ENCODE data around the gene SLC7A1.
"Not testable (repeated sequence)": the region's sequence is repeated elsewhere in the genome, so short reads cannot be mapped to it uniquely, and the experiment has no call there.

SLC7A1 gene

DNA sequence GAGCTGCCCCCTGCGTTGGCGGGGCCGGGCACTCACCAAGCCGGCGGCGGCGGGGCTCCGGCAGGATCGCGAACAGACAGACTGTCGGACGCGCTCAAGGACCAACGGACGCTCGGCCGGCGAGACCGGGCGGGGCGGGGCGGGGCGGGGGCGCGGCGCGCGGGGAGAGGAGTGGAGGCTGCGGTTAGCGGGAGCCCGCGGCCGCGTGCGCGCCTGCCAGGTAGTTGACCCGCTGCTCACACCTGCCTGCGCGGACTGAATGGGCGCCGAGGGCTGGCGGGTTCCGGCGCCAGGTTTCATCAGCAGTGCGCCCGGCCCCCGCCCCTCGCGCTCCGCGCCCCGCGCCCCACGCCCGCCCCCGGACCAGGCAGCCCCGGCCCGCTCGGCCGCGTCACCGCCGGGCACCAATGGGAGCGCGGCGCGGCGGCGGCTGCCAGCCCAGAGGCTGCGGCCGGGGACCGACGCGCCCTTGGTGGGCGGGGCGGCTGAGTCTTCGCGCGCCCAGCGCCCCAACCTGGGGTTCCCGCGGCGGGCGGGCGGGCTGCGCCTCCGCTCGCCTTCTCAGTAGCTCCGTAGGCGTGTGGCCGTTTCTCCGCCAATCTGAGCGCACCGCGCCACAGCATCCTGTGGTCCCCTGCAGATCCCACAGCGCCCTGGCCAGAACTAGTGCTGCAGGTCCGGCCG lies at the start of gene SLC7A1:
Gene SLC7A1, minus strand, starts transcription at position 309 of the 684 bp plus-strand sequence. CDS start 59,500 bp downstream, outside the sequence.
- peak in 42 of 56 donors; percentile 21 to 81 (median 60) for DNase-seq

DNA sequence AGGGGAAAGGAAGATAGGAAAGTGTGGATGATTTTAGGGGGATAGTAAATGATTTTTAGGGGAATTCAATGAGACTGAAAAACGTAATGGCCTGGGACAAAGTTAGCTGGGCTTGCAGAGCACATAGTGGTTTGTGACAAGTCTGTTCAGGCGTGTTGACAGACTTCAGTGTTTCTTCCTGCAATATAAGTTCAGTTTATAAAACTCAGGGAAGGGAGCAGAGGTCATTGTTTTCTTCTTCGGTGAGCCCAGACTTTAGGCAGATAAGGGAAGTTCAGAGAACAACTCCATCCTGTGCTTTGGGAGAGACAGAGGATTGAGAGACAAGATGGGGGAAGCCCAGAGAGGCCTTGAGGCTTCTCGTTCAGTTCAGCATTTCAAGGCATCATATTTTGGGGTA lies 45.2 kb upstream of the SLC7A1 start:
- DNase-seq = no peak

DNA sequence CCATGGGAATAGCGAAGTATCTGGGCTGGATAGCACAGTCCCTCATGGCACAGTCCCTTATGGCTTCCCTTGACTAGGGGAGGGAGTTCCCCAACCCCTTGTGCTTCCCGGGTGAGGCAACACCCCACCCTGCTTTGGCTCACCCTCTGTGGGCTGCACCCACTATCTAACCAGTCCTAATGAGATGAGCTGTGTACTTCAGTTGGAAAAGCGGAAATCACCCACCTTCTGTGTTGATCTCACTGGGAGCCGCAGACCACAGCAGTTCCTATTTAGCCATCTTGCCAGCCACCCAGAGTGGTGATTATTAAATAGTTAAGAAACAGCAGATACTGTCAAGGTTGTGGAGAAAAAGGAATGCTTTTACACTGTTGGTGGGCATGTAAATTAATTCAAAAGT lies 41.3 kb upstream of the SLC7A1 start:
- not testable (repeated sequence) for DNase-seq

DNA sequence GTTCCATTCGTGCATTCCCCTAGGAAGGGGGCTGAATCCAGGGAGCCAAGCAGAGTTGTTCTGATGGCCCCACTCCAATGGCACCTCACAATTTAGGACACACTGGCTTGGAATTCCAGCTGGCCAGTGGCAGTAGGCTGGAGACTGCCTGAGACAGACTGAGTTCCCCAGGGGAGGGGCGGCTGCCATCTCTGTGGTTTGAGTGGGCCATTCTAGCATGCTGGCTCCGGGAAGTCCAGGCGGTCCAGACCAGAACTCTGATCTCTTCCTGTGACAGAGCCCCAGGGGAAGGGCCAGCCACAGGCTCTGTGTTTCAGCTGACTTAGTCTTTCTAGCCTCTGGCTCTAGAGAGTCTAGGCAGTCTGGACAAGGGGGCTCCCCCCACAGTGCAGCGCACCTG lies 29.5 kb upstream of the SLC7A1 start:
- no peak for DNase-seq

DNA sequence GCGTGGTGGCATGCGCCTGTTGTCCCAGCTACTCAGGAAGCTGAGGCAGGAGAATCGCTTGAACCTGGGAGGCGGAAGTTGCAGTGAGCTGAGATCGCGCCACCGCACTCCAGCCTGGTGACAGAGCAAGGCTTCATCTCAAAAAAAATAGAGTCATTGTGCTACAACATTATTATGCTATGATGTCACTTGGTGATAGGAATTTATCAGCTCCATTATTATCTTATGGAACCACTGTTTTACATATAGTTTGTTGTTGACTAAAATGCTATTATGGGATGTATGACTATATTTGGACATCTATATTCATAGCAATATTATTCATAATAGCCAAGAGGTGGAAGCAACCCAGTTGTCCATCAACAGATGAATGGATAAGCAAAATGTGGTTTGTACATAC lies 26.4 kb upstream of the SLC7A1 start:
- no peak for DNase-seq

DNA sequence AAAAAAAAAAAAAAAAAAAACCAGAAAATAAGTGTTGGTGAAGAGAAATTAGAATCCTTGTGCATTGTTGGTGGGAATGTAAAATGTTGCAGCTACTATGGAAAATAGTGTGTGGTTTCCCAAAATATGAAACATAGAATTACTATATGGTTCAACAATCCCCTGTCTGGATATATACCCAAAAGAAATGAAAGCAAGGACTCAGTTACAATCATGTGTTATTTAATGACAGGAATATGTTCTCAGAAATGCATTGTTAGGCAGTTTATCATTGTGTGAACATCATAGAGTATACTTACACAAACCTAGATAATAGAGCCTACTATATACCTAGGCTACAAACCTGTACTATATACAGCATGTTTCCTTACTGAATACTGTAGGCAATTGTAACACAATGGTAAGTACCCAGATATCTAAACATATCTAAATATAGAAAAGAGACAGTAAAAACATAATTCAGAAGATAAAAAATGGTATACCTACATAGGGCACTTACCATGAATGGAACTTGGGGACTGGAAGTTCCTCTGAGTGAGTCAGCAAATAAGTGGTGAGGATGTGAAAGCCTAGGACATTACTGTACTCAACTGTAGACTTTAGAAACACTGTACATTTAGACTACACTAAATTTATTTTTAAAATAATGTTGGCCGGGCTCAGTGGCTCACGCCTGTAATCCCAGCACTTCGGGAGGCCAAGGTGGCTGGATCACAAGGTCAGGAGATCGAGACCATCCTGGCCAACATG lies 25.7 kb upstream of the SLC7A1 start:
- DNase-seq = no peak

DNA sequence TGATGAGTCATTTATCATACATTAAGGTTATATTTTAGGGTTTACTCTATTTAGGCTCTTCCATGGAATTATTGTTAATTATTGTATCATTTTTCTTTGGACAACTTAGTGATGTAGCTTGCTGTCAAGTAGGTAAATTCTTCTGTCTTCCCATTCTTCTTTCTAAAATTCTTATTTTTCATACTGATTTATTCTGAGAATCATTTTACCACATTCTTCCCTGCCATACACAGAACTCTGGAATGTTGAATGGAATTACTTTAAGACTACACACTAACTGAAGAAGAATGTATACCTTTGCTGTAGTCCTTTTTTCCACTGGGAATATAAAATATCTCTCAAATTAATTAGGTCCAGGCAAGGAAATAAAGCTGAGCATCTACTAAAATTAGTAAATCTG lies 24.5 kb upstream of the SLC7A1 start:
- DNase-seq = no peak

DNA sequence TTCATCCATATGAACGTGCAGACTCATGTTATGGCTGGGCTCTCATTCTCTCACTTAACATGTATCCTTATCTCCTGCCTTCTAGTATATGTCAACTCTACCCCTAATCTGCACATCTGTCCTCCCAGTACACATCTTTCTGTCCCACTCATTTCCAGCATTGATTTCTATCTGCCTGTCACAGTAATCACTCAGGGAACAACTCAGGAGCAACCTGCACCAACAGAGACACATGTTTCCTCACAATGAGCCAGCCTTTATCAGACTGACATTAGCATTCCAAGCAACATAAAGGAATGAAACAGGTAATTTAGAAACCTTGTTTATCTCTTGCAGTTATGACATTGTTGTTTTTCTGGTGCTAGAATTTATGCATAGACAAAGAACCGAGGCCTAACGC lies 17.6 kb upstream of the SLC7A1 start:
- no peak for DNase-seq

DNA sequence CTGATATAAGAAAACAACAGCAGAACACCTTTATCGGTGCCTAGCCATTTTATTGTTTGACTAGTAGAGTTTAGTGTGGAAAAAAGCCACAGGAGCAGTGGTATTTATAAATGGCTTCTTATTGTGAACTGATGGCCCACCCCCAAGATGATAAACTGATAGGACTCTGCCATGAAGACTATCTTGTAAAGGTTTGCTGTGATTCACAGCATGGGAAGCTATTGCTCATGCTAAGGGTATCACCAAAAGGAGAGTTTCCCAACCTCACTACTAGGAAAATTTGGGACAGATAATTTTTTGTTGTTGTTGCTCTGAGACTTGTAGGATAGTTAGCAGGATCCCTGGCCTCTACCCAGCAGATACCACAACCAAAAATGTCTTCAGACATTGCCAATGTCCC lies 12.0 kb upstream of the SLC7A1 start:
- DNase-seq = no peak

DNA sequence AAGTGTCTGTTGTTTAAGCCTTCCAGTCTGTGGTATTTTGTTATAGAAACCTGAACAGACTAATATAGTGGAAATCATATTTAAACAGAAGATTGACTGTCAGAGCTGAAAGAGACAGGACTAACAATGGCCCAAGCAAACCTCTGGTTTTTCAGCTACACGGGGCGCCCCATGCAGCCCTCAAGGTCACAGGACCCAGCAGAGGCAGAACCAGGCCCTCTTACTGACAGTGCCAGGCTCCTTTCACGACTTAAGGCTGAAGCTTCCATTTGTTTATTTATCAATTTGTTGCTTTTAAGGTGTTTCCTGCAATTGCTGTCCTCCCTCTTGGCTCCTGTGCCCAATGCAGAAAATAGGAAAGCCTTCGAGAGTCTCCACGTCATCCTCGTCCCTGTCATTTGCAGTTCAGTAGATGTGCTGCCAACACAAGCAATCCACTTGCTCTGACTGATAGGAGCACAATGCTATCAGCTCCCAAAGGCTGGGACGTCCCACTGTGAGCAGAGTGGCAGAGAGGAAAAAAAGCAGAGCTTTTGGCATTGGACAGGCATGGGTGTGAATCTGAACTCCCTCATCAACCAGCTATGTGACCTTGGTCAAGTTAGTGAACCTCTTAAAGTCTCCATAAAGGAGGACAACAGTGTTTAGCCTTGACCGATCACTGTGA lies 10.5 kb upstream of the SLC7A1 start:
- no peak for DNase-seq

DNA sequence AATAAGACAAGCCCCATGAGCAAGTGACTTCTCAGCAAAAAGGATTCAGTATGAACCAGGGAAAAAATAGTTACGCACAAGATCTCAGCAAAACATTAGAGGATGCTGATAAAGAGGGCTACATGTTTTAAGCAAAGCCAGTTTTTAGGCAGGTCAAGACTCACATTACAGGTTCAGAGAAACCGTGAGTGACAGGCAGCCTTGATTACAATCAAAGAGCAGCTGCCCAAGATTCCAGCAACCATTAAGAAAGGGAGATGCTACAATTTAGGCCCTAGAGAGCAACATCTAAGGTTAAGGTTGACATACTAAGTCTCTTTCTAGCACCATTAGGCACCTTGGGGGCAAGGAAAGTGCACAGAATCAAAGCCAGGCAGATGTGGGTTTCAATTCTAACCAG lies 2.8 kb upstream of the SLC7A1 start:
- DNase-seq = no peak

DNA sequence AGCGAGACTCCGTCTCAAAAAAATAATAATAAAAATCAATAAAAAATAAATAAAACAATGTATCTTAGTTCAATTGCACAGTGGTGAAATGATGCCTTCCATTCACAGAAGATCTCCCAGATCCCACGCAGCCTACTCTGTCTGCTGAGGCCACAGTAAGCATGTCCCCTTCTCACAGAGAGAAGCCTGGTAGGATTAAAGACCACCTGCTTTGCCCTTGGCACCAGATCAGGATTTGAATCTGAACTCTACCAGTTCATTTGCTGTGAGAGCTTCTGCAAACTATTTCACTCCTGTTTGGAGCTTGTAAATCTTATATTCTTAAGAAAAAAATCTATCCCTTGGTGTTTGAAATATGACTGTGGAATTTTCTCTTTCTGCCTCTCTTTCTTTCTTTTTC lies 2.2 kb upstream of the SLC7A1 start:
- no peak for DNase-seq

DNA sequence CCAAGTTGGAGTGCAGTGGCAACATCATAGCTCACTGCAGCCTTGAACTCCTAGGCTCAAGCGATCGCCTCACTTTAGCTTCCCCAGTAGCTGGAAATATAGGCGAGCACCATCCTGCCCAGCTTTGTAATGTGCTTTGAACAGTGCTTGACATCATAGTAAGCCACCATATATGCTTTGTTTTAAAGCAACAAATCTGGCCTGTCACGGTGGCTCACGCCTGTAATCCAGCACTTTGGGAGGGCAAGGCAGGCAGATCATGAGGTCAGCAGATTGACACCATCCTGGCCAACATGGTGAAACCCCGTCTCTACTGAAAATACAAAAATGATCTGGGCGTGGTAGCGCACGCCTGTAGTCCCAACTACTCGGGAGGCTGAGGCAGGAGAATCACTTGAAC lies 1.8 kb upstream of the SLC7A1 start:
- DNase-seq = no peak

DNA sequence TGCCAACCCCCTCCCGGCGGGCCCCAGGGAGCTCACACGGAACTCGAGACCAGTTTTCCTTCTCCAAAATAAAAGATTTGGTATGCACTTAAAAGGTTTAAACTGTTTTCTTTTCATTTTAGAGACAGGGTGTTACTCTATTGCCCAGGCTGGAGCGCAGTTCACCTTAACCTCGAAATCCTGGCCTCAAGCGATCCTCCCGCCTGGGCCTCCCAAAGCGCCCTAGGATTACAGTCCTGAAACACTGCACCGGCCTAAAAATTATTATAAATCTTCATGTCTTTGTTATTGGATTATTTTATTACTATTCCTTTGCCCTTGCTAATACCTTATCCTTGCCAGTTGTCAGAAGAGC lies 553 bp upstream of the SLC7A1 start:
- no peak for DNase-seq

DNA sequence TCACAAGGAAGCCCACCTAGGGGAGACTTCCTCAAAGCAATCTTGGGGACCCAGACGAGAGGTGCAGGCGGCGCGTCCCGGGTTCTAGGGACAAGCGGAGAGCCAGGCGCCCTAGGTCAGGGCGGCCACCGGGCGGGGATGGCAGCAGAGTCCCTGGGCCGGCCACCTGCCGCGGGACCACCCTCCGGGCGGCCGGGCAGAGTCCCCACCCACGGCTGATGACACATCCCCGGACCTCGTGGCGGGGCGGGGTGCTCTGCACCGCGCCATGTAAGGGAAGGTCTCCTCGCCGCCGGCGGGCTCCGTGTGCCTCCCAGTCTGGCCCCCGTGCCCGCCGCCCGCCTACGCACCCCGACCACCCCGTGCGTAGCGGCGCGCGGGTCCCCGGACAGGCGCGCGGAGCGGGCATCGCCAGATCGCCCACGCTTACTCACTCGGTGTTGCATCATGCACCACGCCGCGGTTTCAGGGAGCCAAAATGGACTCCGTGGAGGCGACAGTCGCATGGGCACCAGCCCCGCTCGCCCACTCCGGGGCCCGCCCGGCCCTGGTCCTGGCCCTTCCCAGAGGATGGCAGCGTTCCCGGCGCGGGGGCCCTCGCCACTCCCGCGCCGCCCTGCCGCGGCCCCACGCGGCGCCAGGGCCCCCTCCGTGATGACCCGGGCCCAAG lies 643 bp downstream of the SLC7A1 start:
- peak in 32 of 56 donors; percentile 30 to 75 (median 50) for DNase-seq

DNA sequence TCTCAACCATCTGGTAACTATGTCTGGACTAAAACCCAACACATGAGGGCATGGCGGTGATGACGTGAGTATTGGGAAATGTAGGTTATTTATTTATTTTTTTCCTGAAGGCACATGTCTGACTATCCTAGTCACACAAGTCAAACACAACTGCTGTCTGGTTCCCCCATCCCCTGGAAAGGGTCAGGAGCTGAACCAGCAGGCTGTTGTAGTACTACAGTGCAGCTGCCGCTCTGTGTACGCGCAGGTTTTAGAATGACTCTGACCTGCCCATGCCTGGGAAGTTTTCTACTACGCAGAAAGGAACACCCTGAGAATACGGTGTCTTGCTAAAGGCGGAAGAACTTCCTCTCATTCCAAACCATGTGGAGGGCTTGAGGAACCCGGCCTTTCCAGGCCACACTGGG lies 1.2 kb downstream of the SLC7A1 start:
- peak in 2 of 56 donors; percentile 29 to 34 for DNase-seq

DNA sequence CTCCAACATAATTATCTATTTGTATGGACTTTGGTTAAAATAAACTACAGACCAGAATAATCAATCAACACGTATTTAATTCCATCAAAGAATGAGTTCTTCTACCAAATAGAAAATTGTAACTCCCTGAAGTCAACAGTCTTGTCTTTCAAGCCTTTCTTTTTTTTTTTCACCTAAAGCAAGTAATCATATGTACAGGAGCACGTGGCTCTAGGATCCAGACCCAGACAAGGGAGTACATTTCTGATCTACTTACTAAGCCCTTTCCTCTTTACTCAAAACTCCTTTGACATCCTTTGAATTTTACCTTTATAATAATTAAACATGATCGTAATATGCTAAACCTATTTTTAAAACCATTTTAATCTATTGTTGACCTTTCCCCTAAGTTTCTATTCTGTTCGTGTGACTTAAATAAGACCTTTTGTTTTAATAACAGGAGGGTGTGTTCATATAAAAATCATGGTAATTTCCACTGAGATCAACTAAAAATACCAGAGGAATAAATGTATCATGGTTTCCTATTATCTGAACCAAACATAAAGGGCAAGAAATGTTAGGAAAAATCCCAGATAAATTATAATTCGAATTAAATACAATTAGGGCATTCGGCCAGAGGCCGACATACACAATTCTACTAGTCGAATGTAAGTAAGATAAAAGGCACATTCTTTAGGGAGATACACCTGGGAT lies 1.7 kb downstream of the SLC7A1 start:
- no peak for DNase-seq

DNA sequence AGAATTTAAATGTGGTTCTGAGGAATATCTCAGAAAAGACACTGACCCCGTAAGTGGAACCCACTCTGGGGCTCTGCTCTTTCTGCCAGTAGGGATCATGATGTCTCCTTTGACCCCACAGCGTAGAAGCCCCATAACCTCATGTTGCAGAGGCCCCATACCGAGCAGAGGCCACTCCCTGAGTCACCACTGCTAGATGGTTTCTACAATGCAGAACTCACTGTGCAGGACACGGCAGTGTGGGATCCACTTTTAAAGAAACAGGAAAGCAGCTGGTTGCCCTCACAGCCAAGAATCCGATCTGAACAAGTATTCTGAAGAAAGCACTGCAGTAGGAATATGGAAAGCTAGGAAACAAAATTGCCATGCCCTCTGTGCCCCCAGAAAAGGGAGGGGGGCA lies 4.2 kb downstream of the SLC7A1 start:
- no peak for DNase-seq

DNA sequence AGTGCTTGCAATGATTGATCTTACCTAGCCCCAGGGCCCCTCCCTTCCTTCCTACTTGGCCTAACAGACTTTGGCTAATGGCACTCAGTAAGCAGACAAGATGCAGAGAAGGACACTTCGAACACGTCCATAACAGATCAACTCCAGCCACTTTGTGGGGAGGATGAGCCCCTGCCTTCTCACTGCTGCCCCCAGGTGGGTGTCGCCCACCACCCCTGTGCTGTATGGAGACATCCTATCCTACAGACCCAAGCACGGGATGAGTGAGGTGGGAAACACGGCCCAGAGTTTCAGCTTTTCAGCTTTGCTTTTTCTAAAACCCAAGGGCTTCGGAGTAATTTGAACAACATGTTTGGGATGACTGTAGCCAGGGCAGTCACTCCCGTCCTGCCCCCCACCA lies 5.5 kb downstream of the SLC7A1 start:
- DNase-seq = no peak

DNA sequence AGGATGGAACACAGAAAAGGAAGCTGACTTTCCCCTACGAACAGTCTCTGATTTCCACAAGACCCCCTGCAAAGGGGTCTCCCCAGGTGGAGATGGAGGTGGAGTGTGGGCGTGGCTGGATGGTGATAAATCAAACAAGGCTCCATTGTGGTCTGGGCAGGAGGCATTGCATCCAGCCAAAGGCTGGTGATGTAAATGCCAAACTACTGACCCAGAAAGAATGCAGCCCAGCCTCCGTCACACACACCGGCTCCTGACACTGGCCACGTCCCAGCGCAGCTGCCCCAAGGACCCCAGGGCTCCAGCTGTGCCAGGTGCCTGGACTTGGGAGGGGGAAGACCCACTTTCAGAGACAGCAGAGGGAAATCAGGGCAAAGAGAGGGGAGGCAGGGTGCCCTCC lies 6.3 kb downstream of the SLC7A1 start:
- DNase-seq = no peak

DNA sequence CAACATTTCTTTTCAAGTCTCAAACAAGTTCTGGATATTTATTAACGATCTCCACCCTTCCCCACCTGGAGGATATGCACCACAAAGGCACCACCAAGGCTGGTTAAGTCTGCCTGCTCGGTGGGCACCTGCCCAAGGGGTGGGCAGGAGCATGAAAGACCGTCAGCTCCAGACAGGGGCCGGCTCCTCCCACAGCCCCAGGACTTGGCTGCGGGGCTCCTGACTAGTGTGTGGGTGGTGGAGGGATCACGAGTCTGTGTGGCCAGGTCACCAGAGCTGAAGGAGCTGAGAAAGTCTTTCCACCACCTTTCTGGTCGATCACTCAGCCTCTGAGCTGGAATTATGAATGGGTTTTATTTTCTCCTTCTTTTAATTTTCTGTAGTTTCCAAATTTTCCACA lies 7.8 kb downstream of the SLC7A1 start:
- DNase-seq = no peak
